Upper lobe of left lung (tissue), 6 donors: ENCODE measurements around the gene FBLN7. TPM values are rescaled to one million over a fixed set of nuclear protein-coding genes. Genes with fewer than 3 reads are reported as not detected.

Experiments used
- ATAC-seq, 2 donors: fragments of 200-7000 bp; cut with Tn5 transposase; one replicate each; pipeline ENCODE4 v1.9.1; 2022; ENCODE audit warnings: mild to moderate bottlenecking in 2 of 2, moderate library complexity in 2 of 2; ENCODE audit not compliant: low FRiP score in 2 of 2
- DNase-seq, 2 donors: peaks; one replicate each; pipeline ENCODE4 v3.0.0-alpha.2; 2019 to 2020
- H3K27ac ChIP-seq, 4 donors: fragments of 200-600 bp; sonication (generic); one replicate each; pipeline ENCODE4 v1.5.1; 2016 to 2019
- H3K27me3 ChIP-seq, 4 donors: fragments of 200-600 bp; sonication (generic); one replicate each; pipeline ENCODE4 v1.5.1; 2017 to 2019
- H3K36me3 ChIP-seq, 4 donors: fragments of 200-600 bp; sonication (generic); one replicate each; pipeline ENCODE4 v1.5.1; 2016 to 2019
- H3K4me1 ChIP-seq, 4 donors: fragments of 200-600 bp; sonication (generic); one replicate each; pipeline ENCODE4 v1.5.1; 2018 to 2019
- H3K4me3 ChIP-seq, 4 donors: fragments of 200-600 bp; sonication (generic); one replicate each; pipeline ENCODE4 v1.5.1; 2017 to 2019; ENCODE audit warnings: mild to moderate bottlenecking in 2 of 4, moderate library complexity in 1 of 4
- H3K9me3 ChIP-seq, 4 donors: fragments of 200-600 bp; sonication (generic); one replicate each; pipeline ENCODE4 v1.5.1; 2018 to 2019
- CTCF ChIP-seq, 6 experiments: fragments of 450-650 bp in 4 of 6; fragments of 200-600 bp in 2 of 6; sonication (generic) in 2 of 6; IDR thresholded peaks; one replicate each; pipeline ENCODE4 v1.5.1; 2016 to 2019; ENCODE audit warnings: antibody characterized with exemption in 6 of 6
- EP300 ChIP-seq, 4 donors: sonication (generic); formaldehyde crosslinking; IDR thresholded peaks; one replicate each; pipeline ENCODE4 v1.5.1; 2017; ENCODE audit warnings: antibody characterized with exemption in 4 of 4, control low read depth in 2 of 4
- POLR2A ChIP-seq, 4 donors: fragments of 450-650 bp; IDR thresholded peaks; one replicate each; pipeline ENCODE4 v1.5.1; 2016 to 2017; ENCODE audit warnings: antibody characterized with exemption in 4 of 4, mild to moderate bottlenecking in 2 of 4
- POLR2AphosphoS5 ChIP-seq, 2 donors: sonication (generic); formaldehyde crosslinking; IDR thresholded peaks; one replicate each; pipeline ENCODE4 v1.5.1; 2017; ENCODE audit warnings: antibody characterized with exemption in 2 of 2
- WGBS, 2 donors: methylation state at CpG; one replicate each; pipeline ENCODE4 v1.1.5; 2017 to 2018; 5-methylcytosine and 5-hydroxymethylcytosine counted together
- total RNA-seq, 6 donors: library from RNA; depleted of rRNA in 4 of 6; stranded (reverse); fragments of >200 nt in 4 of 6; gene quantifications; one replicate each; pipeline versions ENCODE4 v1.1.0 to v1.2.1, GENCODE V29; 2016 to 2021
- donor health status: DM: no; HTN: no; CAD: no; lungs with moderate emphysema.
- donor health status: DM: no; HTN: yes; CAD: no; lungs with severe emphysema.

Gene FBLN7
- total RNA-seq, 6 donors from 2014 or later: 2.0 to 6.9 (median 4.0) TPM; not detected in 1

DNA sequence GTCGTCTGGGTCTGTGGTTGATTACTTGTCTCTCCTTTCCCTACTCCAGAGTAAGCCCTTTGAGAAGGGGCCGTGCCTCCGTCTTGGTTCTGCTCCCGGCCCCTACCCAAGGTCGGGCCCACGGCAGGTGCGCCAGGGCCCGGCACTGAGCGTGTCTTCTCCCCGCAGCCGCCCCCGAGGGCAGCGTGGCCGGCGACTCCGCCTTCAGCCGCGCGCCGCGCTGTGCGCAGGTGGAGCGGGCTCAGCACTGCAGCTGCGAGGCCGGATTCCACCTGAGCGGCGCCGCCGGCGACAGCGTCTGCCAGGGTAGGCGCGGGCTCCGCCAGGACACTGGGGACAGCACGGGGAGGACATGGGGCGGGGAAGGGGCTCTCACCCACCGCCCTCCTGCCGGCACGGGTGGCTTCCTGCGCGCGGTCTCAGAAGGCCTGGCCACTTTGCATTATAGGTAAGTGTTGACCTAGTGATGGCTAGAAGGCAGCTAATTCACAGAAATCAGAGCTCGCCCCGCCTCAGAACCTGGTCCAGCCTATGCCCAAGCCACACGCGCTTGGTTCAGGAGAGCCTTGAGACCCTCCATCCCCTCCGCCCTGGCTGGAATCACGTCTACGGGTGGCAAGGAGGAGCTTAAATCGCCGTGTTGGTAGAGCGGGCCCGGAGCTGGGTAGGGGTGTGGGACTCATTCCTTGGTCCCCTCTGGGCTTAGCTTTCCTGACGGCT is 43.5 kb downstream of the FBLN7 start:
- 27 to 46% methylated on average over 11 to 50 of the region's 54 CpGs for WGBS, 2 donors
- H3K27me3 ChIP-seq: peaks cover 0 to 8% (median 2%) of the 10 kb centered on the region in 4 donors
- peaks cover 0 to 6% (median 0%) of the 10 kb centered on the region in 4 donors for H3K4me1 ChIP-seq
- TF ChIP-seq POLR2A (IDR thresholded peaks at IDR 0.05) (no peak), POLR2AphosphoS5 (IDR thresholded peaks at IDR 0.05) (no peak), EP300 (IDR thresholded peaks at IDR 0.05) (no peak), CTCF (IDR thresholded peaks at IDR 0.05) (no peak)
- no peaks in the 10 kb centered on the region for H3K36me3 ChIP-seq
- peak in 1 of 2 donors; percentile 88 for DNase-seq
- ATAC-seq: peak; percentile 40 to 44
- no peak overlapping the region for H3K4me3 ChIP-seq
- peaks cover 0 to 3% (median 0%) of the 10 kb centered on the region in 4 donors for H3K9me3 ChIP-seq
- H3K27ac ChIP-seq: no peak overlapping the region

- H3K36me3 ChIP-seq: no peaks in the 10 kb centered on the region
- peaks cover 0 to 6% (median 0%) of the 10 kb centered on the region in 4 donors for H3K4me1 ChIP-seq
- no peak overlapping the region for H3K27ac ChIP-seq
- peaks cover 0 to 3% (median 0%) of the 10 kb centered on the region in 4 donors for H3K9me3 ChIP-seq
- H3K4me3 ChIP-seq: no peak overlapping the region
- no peak for ATAC-seq
- H3K27me3 ChIP-seq: peaks cover 0 to 8% (median 2%) of the 10 kb centered on the region in 4 donors
- WGBS, 2 donors: 85% methylated on average over 16 to 17 of the region's 17 CpGs
- DNase-seq: peak in 1 of 2 donors; percentile 73
- TF ChIP-seq EP300 (IDR thresholded peaks at IDR 0.05) (no peak), CTCF (IDR thresholded peaks at IDR 0.05) (no peak), POLR2A (IDR thresholded peaks at IDR 0.05) (no peak), POLR2AphosphoS5 (IDR thresholded peaks at IDR 0.05) (no peak)
Measured at GRCh38 chr2:112182581-112183034, 44.4 kb downstream of the FBLN7 start.

GRCh38 chr2:112183327-112184025 is 45.3 kb downstream of the FBLN7 start:
- DNase-seq (no peak), ATAC-seq (no peak)
- TF ChIP-seq CTCF (IDR thresholded peaks at IDR 0.05) (no peak), POLR2AphosphoS5 (IDR thresholded peaks at IDR 0.05) (no peak), POLR2A (IDR thresholded peaks at IDR 0.05) (no peak), EP300 (IDR thresholded peaks at IDR 0.05) (no peak)
- Histone ChIP-seq H3K27ac (no peak overlapping the region), H3K36me3 (no peaks in the 10 kb centered on the region), H3K27me3 (peaks cover 0 to 8% (median 2%) of the 10 kb centered on the region in 4 donors), H3K4me1 (peaks cover 0 to 6% (median 0%) of the 10 kb centered on the region in 4 donors), H3K9me3 (peaks cover 0 to 3% (median 0%) of the 10 kb centered on the region in 4 donors), H3K4me3 (no peak overlapping the region)
- WGBS, 2 donors: 86 to 92% methylated on average over 6 to 8 of the region's 8 CpGs

GRCh38 chr2:112184121-112184520 is 45.9 kb downstream of the FBLN7 start:
- H3K27me3 ChIP-seq: peaks cover 0 to 8% (median 2%) of the 10 kb centered on the region in 4 donors
- ATAC-seq: no peak
- DNase-seq: peak in 1 of 2 donors; percentile 43

More at GRCh38 chr2:112184121-112184520, 45.9 kb downstream of the FBLN7 start:
- Histone ChIP-seq H3K4me3 (no peak overlapping the region), H3K9me3 (peaks cover 0 to 3% (median 0%) of the 10 kb centered on the region in 4 donors), H3K4me1 (peaks cover 0 to 6% (median 0%) of the 10 kb centered on the region in 4 donors), H3K36me3 (no peaks in the 10 kb centered on the region), H3K27ac (no peak overlapping the region)
- no peak for TF ChIP-seq CTCF (IDR thresholded peaks at IDR 0.05)
- TF ChIP-seq POLR2AphosphoS5 (IDR thresholded peaks at IDR 0.05): no peak
- no peak for TF ChIP-seq POLR2A (IDR thresholded peaks at IDR 0.05)
- no peak for TF ChIP-seq EP300 (IDR thresholded peaks at IDR 0.05)
- 95 to 99% methylated on average over 7 to 8 of the region's 8 CpGs for WGBS, 2 donors
